Mucosa of descending colon (tissue), 3 donors: ENCODE data around the gene HHEX. TPM values are rescaled to one million over a fixed set of nuclear protein-coding genes. Genes with fewer than 3 reads are reported as not detected.
A peak's percentile ranks its signal among the peaks of the same experiment; 100 is the strongest.
"Not testable (repeated sequence)": the region's sequence is repeated elsewhere in the genome, so short reads cannot be mapped to it uniquely, and the experiment has no call there.

ENCODE experiments used
- ATAC-seq: fragments of 200-7000 bp; cut with Tn5 transposase; one replicate; pipeline ENCODE4 v1.9.1; 2020; ENCODE audit warnings: mild to moderate bottlenecking, moderate library complexity
- DNase-seq, 3 donors: peaks; one replicate each; pipeline ENCODE4 v3.0.0-alpha.2; 2020
- H3K36me3 ChIP-seq: fragments of 200-600 bp; one replicate; pipeline ENCODE4 v1.8.0; 2021; ENCODE audit warnings: low read depth, mild to moderate bottlenecking
- H3K4me1 ChIP-seq: fragments of 200-600 bp; one replicate; pipeline ENCODE4 v1.8.0; 2021; ENCODE audit warnings: low read depth, mild to moderate bottlenecking
- H3K4me3 ChIP-seq: fragments of 200-600 bp; one replicate; pipeline ENCODE4 v1.8.0; 2021; ENCODE audit warnings: mild to moderate bottlenecking
- H3K9me3 ChIP-seq: fragments of 200-600 bp; one replicate; pipeline ENCODE4 v1.8.0; 2021; ENCODE audit warnings: mild to moderate bottlenecking
- CTCF ChIP-seq: fragments of 200-600 bp; IDR thresholded peaks from one replicate; pipeline ENCODE4 v1.8.0; 2022; ENCODE audit warnings: antibody characterized with exemption, mild to moderate bottlenecking
- intact Hi-C, 2 donors: fragments of 100-400 bp; cut with DNase I in 1 of 2; cut with micrococcal nuclease in 1 of 2; formaldehyde crosslinking; loops; one replicate each; pipeline versions ENCODE4 v1.11.0 to v1.11.1; 2022; cut with DNase I, micrococcal nuclease
- long read RNA-seq, 2 donors: library from polyadenylated mRNA; unstranded; transcript quantifications; one replicate each; pipeline ENCODE4 v2.0.0, GENCODE V29; 2019 to 2021
- total RNA-seq, 3 donors: library from RNA; stranded (reverse); fragmentation: NEBNext Ultra II Directional in 2 of 3; extraction: Animal tissue kit (Norgen Biotek cat#: 25700) in 2 of 3; gene quantifications; one replicate each; pipeline versions ENCODE4 v1.2.1 to v1.2.4, GENCODE V29; 2021 to 2023
- donor health status: DM: no; HTN: no; CAD: no; lungs with moderate emphysema.
- donor health status: DM: no; HTN: no; CAD: no.
- donor health status: DM: no; HTN: yes; CAD: no.

Gene HHEX
- total RNA-seq: 1 to 10 TPM; 3.5 to 8.8 (median 4.0) TPM
- long read RNA-seq, donor 1, transcript HHEX-201 (4 exons, 1,727 nt): major isoform, 9 of 9 reads
- long read RNA-seq, donor 1, partial matches to known transcripts: 0 of 9 reads
- long read RNA-seq, donor 1, other reads (novel, unspliced or antisense): 0 of 9 reads
- long read RNA-seq, donor 2, partial matches to known transcripts: 0 of 8 reads
- long read RNA-seq, donor 2, other reads (novel, unspliced or antisense): 3 of 8 reads

- no peaks in the 10 kb centered on the region for H3K4me1 ChIP-seq
- H3K4me3 ChIP-seq: peak within 1 kb of the TSS; percentile 33
- no peak for TF ChIP-seq CTCF
- DNase-seq: peak; percentile 57 to 82 (median 80)
- ATAC-seq: peak; percentile 89
- intact Hi-C loops: no loop called here
- H3K36me3 ChIP-seq: no peaks in the 10 kb centered on the region
- no peaks in the 10 kb centered on the region for H3K9me3 ChIP-seq
These were observed at the start of gene HHEX for GRCh38 chr10:92689663-92690210. Gene HHEX, plus strand, starts transcription at chr10:92689955. Its CDS starts 32 bp downstream, at chr10:92689987.

- intact Hi-C loops: no loop called here
- ATAC-seq: no peak
- TF ChIP-seq CTCF: no peak
These were observed 49.6 kb upstream of the HHEX start for GRCh38 chr10:92640107-92640506.

GRCh38 chr10:92641492-92641891 lies 48.3 kb upstream of the HHEX start:
- Histone ChIP-seq H3K4me1 (no peaks in the 10 kb centered on the region), H3K36me3 (no peaks in the 10 kb centered on the region), H3K9me3 (no peaks in the 10 kb centered on the region), H3K4me3 (no peak overlapping the region)
- intact Hi-C loops: no loop called here
- no peak for ATAC-seq
- no peak for TF ChIP-seq CTCF
- no peak for DNase-seq

More at GRCh38 chr10:92640107-92640506, 49.6 kb upstream of the HHEX start:
- Histone ChIP-seq H3K9me3 (no peaks in the 10 kb centered on the region), H3K4me1 (no peaks in the 10 kb centered on the region), H3K4me3 (no peak overlapping the region), H3K36me3 (no peaks in the 10 kb centered on the region)
- DNase-seq: no peak

GRCh38 chr10:92644921-92645320 lies 44.8 kb upstream of the HHEX start:
- DNase-seq (no peak), ATAC-seq (no peak)
- Histone ChIP-seq H3K4me3 (no peak overlapping the region), H3K4me1 (no peaks in the 10 kb centered on the region), H3K36me3 (no peaks in the 10 kb centered on the region), H3K9me3 (no peaks in the 10 kb centered on the region)
- intact Hi-C loops: no loop called here
- TF ChIP-seq CTCF: no peak

GRCh38 chr10:92650864-92651263 lies 38.9 kb upstream of the HHEX start:
- H3K4me3 ChIP-seq, H3K9me3 ChIP-seq, H3K36me3 ChIP-seq, intact Hi-C loops, H3K4me1 ChIP-seq, ATAC-seq, DNase-seq: not testable (repeated sequence)

- intact Hi-C loops: no loop called here
- no peaks in the 10 kb centered on the region for H3K9me3 ChIP-seq
- TF ChIP-seq CTCF: no peak
- DNase-seq (no peak), ATAC-seq (no peak)
- no peak overlapping the region for H3K4me3 ChIP-seq
- no peaks in the 10 kb centered on the region for H3K4me1 ChIP-seq
- H3K36me3 ChIP-seq: no peaks in the 10 kb centered on the region
These were observed 34.3 kb upstream of the HHEX start for GRCh38 chr10:92655426-92655825.
